GM21786 (cell line): ENCODE results near the gene GABBR1.
"Not testable (repeated sequence)": the region's sequence is repeated elsewhere in the genome, so short reads cannot be mapped to it uniquely, and the experiment has no call there.

Experiments used
- ATAC-seq: cut with Tn5 transposase; IDR thresholded peaks from one replicate; pipeline ENCODE4 v1.9.1; 2021; ENCODE audit not compliant: unreplicated experiment

Gene GABBR1

GRCh38 chr6:29632789-29633533 is at the start of gene GABBR1:
TSS of gene GABBR1 (minus strand) at chr6:29633183. CDS start at chr6:29632385, 798 bp downstream.
- peak; percentile 68 for ATAC-seq

DNA sequence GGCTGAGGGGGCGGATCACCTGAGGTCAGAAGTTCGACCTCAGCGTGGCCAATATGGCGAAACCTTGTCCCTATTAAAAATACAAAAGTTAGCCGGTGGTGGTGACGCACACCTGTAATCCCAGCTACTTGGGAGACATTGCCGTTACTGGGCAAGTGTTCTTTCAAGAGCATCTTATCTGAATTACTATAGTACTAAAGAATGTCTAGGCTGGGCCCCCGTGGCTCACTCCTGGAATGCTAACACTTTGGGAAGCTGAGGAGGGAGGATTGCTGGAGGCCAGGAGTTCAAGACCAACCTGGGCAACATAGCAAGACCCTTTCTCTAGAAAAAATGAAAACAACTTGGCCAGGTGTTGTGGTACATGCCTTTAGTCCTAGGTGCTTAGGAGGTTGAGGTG is 48.8 kb upstream of the GABBR1 start:
- no peak for ATAC-seq

DNA sequence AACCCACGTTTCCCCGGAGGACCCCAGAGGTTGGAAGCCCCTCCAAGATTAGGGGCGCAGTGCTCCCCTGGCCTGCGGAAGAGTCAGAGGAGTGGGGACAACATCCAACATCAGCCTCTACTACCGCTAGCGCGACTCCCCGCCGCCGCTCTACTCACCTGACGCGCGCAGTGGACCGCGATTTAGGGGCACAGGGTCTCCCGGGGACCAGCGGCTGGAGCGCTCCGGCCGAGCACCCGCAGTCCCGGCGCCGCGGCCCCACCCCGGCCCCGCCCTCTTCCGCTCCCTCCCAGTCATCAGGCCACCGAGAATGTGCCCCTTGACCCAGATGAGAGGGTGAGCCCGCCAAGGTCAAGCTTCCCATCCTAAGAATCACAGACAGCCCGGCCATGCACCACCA is 47.9 kb upstream of the GABBR1 start, which contains the start of gene ZFP57:
Gene ZFP57, minus strand, starts transcription at position 249 of the 400 bp plus-strand sequence. CDS start 4,149 bp downstream, outside the sequence.
- ATAC-seq: no peak

DNA sequence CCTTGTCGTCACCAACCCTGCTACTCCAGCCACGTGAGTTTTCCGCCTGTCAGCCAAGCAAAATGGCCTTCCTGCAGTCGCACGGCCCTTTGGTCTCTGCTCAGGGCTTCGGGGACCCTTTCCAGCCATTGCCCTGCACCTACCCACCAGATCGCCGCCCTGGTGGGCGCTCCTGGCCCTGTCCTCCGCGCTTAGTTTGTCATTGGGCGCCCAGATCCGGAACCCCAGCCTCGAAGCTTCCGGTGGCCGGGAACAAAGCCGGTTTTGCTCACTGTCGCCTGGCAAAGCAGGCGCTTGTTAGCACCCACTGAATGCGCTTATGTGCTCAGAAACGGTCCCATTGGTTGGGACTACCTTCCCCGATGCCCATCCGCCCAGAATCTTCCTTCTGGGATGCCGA is 47.4 kb upstream of the GABBR1 start:
- no peak for ATAC-seq

- ATAC-seq: no peak
These were observed 47.0 kb upstream of the GABBR1 start for GRCh38 chr6:29679962-29680361.

DNA sequence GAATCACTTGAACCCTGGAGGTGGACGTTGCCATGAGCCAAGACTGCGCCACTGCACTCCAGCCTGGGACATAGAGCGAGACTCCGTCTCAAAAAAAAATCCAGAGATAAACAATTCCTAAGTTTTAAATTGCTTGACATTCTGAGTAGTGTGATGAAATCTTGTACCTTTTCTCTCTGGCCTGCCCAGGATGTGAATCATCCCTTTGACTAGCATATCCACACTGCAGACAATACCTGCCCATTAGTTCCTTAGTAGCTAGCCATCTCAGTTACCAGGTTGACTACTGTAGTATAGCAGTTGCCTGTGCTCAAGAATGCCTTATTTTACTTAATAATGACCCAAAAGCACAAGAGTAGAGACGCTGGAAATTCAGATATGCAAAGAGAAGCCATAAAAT is 45.1 kb upstream of the GABBR1 start:
- no peak for ATAC-seq

- no peak for ATAC-seq
These were observed 44.1 kb upstream of the GABBR1 start for GRCh38 chr6:29676981-29677601.

- ATAC-seq: no peak
These were observed 42.6 kb upstream of the GABBR1 start for GRCh38 chr6:29675561-29675960.

GRCh38 chr6:29674008-29674407 is 41.0 kb upstream of the GABBR1 start:
- no peak for ATAC-seq

DNA sequence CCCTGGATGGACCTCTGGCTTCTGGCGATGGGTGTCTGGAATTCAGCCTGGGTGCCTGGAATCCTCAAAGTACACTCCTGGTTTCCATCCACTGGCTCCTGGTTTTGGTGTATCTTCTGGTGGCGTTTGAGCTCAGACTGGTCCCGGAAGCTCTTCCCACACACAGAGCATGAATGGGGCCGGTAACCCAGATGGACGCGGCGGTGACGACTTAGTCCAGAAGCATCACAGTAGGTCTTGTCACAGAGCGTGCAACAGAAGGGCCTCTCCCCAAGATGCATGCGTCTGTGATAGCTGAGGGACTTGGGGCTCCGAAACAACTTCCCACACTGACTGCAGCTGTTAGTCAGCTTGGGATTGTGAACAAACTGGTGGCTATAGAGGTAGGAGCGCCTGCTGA is 40.2 kb upstream of the GABBR1 start:
- no peak for ATAC-seq

DNA sequence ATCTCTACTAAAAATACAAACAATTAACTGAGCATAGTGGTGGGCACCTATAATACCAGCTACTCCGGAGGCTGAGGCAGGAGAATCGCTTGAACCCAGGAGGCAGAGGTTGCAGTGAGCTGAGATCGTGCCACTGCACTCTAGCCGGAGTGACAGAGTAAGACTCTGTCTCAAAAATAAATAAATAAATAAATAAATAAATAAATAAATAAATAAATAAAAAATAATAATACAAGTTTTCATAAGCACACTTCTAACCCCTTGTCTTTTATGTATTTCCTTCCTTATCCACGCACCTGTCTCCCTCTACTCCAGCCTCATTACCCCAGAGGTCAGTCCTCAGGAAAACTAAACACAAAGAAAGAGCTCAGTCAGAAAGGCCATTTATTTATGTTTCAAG is 39.1 kb upstream of the GABBR1 start:
- ATAC-seq: not testable (repeated sequence)

- no peak for ATAC-seq
These were observed 38.0 kb upstream of the GABBR1 start for GRCh38 chr6:29671026-29671425.

GRCh38 chr6:29667158-29667557 is 34.2 kb upstream of the GABBR1 start:
- no peak for ATAC-seq

DNA sequence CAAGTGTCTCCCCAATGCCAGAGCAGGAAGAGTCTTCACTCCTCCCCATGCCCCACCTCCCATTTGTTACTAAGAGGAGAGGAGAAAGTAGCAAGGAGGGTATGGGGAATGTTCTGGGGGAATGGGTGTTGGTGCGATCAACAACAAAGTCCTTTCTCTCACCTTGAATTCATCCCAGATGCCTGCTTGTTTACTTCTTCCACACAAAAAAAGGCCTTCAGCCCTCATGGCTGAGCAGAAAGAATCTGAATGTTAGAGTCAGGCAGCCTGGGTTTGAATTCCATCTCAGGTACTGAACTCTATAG is 33.8 kb upstream of the GABBR1 start:
- ATAC-seq: no peak

DNA sequence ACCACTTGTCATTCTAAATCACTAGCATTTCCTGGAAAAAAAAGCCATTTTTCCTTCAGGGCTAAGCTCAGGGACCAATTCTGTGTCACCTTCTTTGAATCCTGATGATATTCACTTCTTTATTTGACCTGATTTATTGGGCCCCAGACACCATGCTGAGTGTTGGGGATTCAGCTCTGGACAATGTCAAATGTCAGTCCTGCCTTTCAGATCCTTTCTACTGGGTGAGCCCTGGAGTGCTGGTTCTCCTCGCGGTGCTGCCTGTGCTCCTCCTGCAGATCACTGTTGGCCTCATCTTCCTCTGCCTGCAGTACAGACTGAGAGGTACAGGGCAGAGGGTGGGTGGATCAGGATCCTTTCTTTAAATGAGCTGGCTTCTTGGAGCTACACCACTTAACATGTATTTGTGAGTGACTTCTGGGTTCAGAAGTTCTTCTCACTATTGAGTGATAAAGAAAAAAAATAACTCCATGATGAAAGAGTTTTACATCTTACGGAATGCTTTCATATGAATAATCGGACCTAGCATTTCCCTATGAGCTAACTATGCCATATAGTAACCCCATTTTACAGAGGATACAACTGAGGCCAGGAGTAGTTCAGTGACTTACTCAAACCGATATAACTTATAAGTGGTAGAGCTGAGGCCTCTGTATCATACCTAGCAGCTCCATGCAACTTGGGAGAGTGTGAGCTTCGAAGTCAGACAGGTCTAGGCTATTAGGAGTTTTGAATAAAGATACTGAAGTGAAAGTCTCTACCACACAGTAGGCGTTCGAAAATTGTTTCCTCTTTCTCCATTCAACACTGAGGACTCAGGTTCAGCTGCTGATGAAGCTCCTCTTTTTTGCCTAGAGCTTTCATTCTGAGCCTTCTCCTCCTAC is 33.2 kb upstream of the GABBR1 start:
- ATAC-seq: no peak

DNA sequence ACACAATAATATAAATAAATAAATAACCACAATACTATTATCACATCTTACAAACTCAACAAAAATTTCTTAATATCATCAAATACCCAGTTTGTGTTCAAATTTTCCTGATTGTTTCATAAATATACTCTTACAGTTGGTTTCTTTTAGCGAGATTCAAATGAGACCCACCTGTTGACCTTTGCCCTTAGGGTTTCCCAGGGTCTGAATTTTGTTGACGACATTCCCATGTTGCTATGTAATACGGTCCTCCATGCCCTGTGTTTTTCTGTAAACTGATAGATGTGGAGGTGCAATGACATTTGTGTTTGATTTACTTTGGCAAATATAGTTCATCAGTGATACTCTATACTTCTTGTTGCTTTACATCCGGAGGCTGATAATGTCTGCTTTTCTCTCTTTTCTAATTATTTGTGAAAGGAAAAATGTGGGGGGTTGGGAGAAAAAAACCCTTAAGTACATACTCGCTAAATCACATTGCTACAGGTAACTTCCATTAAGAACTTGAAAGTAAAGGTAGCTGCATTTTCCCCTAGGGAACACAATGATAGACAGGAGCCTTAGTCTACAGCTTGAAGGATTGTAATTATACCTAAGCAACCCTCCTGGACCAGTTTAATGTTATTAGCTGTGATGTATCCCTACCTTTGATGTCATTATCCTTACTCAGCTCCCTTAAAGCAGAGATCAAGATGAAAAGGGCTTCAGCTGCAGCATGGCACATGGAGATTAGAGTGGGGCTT is 30.5 kb upstream of the GABBR1 start:
- no peak for ATAC-seq

- ATAC-seq: not testable (repeated sequence)
These were observed 28.6 kb upstream of the GABBR1 start for GRCh38 chr6:29661502-29662141.

GRCh38 chr6:29661071-29661470 is 28.1 kb upstream of the GABBR1 start:
- ATAC-seq: no peak

GRCh38 chr6:29656798-29657197 is 23.8 kb upstream of the GABBR1 start, which contains the start of gene MOG:
TSS of gene MOG (plus strand) at chr6:29657092. CDS start at chr6:29657210, 118 bp downstream.
- no peak for ATAC-seq

DNA sequence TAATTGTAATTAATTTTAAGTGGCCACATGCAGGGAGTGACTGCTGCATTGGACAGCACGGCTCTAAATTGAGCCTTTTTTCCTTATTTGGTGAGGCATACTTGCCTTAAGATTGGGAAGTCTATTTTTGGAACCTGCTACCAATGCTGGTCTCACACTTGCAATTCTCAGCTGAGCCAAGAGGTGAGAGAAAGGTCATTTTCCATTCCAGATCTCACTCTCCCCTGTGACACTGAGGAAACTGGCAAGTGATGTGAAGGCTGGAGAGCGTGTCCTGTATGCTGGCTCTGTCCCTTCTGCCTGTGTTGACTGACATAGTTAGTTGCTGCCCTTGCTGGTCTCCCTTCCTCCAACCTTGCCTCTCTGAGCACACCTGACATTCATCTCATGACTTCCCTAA is 23.2 kb upstream of the GABBR1 start:
- ATAC-seq: no peak
